ENCODE results near the gene SYNE3. TPM values are rescaled to one million over a fixed set of nuclear protein-coding genes. Genes with fewer than 3 reads are reported as not detected.

SYNE3 gene
- total and polyA plus RNA-seq, 9 of the 15 experiments (the other 6 are each of a cell fraction or from before 2014, with no cell fraction given): 0.04 to 3.1 (median 0.55) TPM

- no peak for TF ChIP-seq PRDM10 (IDR thresholded peaks at IDR 0.05; ENCODE audit: partially characterized antibody)
- no peak for TF ChIP-seq HNRNPLL (IDR thresholded peaks at IDR 0.05; ENCODE audit: low read depth, low read length, poor library complexity, severe bottlenecking)
- TF ChIP-seq ZNF75A (CRISPR knock-in tag; IDR thresholded peaks at IDR 0.05): no peak
- TF ChIP-seq BMI1 (IDR thresholded peaks at IDR 0.05; ENCODE audit: low read length): no peak
These were observed 30.8 kb upstream of the SYNE3 start (continued) for GRCh38 chr14:95547272-95547625.

GRCh38 chr14:95545515-95546168 is 29.2 kb upstream of the SYNE3 start:
- in situ Hi-C loops (cut with MboI): no loop called here
- BruUV-seq (replicated peaks): no TSS peak
- POLR2A ChIA-PET: interaction anchor here (1.1 to 1.4 kb wide), 3 partner anchors 9 to 272 kb away, joined by 3 to 5 read pairs (median 4); partner anchors contain the start of gene GLRX5
- Histone ChIP-seq H3K27me3 (ENCODE audit: control insufficient read depth in 2 of 2, insufficient read depth in 2 of 2, low read length in 2 of 2) (no peaks in the 10 kb centered on the region), H3K4me1 (replicated peaks in 1 of 2; ENCODE audit: control insufficient read depth in 2 of 2, insufficient read depth in 2 of 2, low read length in 2 of 2) (peaks cover 10 to 50% of the 10 kb centered on the region in 2 experiments; a peak in 4 of 5 replicates), H3K9me3 (replicated peaks; ENCODE audit: control insufficient read depth, insufficient read depth, low read depth, low read length) (no peaks in the 10 kb centered on the region), H4K20me1 (replicated peaks; ENCODE audit: control insufficient read depth, insufficient read depth, low read length) (peaks cover 12% of the 10 kb centered on the region; the same call in 1 of the 2 replicates), H3K9me1 (ENCODE audit: control insufficient read depth, insufficient read depth, low read length) (no peaks in the 10 kb centered on the region), H3K79me2 (ENCODE audit: control insufficient read depth, insufficient read depth, low read length) (peaks cover 59% of the 10 kb centered on the region), H3K4me2 (ENCODE audit: insufficient read depth, low read length) (peak overlapping the region; percentile 34; the same call in 1 of the 2 replicates), H3K4me3 (no peak overlapping the region), H2AFZ (ENCODE audit: low read depth, low read length) (no peak overlapping the region), H3K36me3 (ENCODE audit: control insufficient read depth, insufficient read depth, low read length) (peaks cover 50% of the 10 kb centered on the region), H3K9ac (ENCODE audit: insufficient read depth in 1 of 2, low read depth in 2 of 2, low read length in 2 of 2) (no peak overlapping the region), H3K27ac (ENCODE audit: extremely low read depth, low read depth, low read length) (peak overlapping the region; percentile 70; the same call in 2 of the 3 replicates)
- peak; percentile 42; the same call in 1 of the 3 replicates for ATAC-seq
- intact Hi-C loops (cut with micrococcal nuclease): no loop called here
- FAIRE-seq: peak; percentile 81
- CTCF ChIA-PET (ENCODE audit: low intra/inter-chr PET ratio): no interaction called here
- DNase-seq (ENCODE audit: extremely low read depth in 1 of 4, low spot score in 3 of 4): peak in 2 of 4 experiments; percentile 38 to 41
- 60% methylated on average over 5 of the region's 5 CpGs for WGBS (ENCODE audit: insufficient coverage, low coverage, missing lambda C conversion rate)
- TF ChIP-seq SNRNP70 (optimal IDR thresholded peaks at IDR 0.05; ENCODE audit: low read depth, low read length) (no peak), ATF4 (CRISPR knock-in tag; IDR thresholded peaks at IDR 0.05) (no peak), TCFL5 (CRISPR knock-in tag; conservative IDR thresholded peaks at IDR 0.05) (no peak), ZBTB33 (CRISPR knock-in tag; IDR thresholded peaks at IDR 0.05) (no peak), MECOM (CRISPR knock-in tag; IDR thresholded peaks at IDR 0.05) (no peak), ZNF589 (CRISPR knock-in tag; IDR thresholded peaks at IDR 0.05; ENCODE audit: low read depth) (no peak), CHAMP1 (IDR thresholded peaks at IDR 0.05) (no peak)
